Tibial artery (tissue), 4 donors: ENCODE data around the gene PEX10.

Experiments
- DNase-seq, 2 donors: peaks; one replicate each; pipeline ENCODE4 v3.0.0-alpha.2; 2019
- H3K27ac ChIP-seq, 2 donors: fragments of 200-600 bp; sonication (generic) in 1 of 2; 1 replicate in 1 of 2; 2 replicates in 1 of 2; pipeline ENCODE4 v1.5.1; 2018 to 2019; ENCODE audit warnings: mild to moderate bottlenecking in 1 of 2
- H3K27me3 ChIP-seq, 2 donors: fragments of 200-600 bp; sonication (generic) in 1 of 2; one replicate each; pipeline versions ENCODE4 v1.5.1 to v1.6.0; 2016 to 2019
- H3K36me3 ChIP-seq, 3 donors: fragments of 200-600 bp; sonication (generic) in 2 of 3; one replicate each; pipeline ENCODE4 v1.5.1; 2016 to 2019; ENCODE audit warnings: mild to moderate bottlenecking in 2 of 3
- H3K4me1 ChIP-seq, 4 donors: fragments of 200-600 bp; sonication (generic) in 2 of 4; 1 replicate in 3 of 4; 2 replicates in 1 of 4; pipeline ENCODE4 v1.5.1; 2016 to 2019
- H3K4me3 ChIP-seq, 2 donors: fragments of 200-600 bp; sonication (generic) in 1 of 2; 1 replicate in 1 of 2; 2 replicates in 1 of 2; pipeline ENCODE4 v1.5.1; 2018 to 2019; ENCODE audit warnings: mild to moderate bottlenecking in 2 of 2
- H3K9me3 ChIP-seq, 3 donors: fragments of 200-600 bp; sonication (generic) in 1 of 3; one replicate each; pipeline ENCODE4 v1.5.1; 2016 to 2019
- CTCF ChIP-seq, 2 experiments: fragments of 200-600 bp in 1 of 2; fragments of 450-650 bp in 1 of 2; IDR thresholded peaks; one replicate each; pipeline ENCODE4 v1.5.1; 2017 to 2019; ENCODE audit warnings: antibody characterized with exemption in 2 of 2, mild to moderate bottlenecking in 1 of 2, moderate library complexity in 1 of 2
- intact Hi-C: fragments of 100-400 bp; cut with DNase I; formaldehyde crosslinking; loops from one replicate; pipeline ENCODE4 v1.15.0; 2023; ENCODE audit warnings: low total_unique reads

PEX10 gene

GRCh38 chr1:2446394-2446793 lies 34.0 kb upstream of the PEX10 start:
- Histone ChIP-seq H3K4me1 (peaks cover 0 to 6% (median 3%) of the 10 kb centered on the region in 4 donors), H3K4me3 (no peak overlapping the region), H3K27ac (no peak overlapping the region), H3K36me3 (no peaks in the 10 kb centered on the region), H3K9me3 (no peaks in the 10 kb centered on the region), H3K27me3 (peaks cover 0 to 97% of the 10 kb centered on the region in 2 donors)
- no peak for TF ChIP-seq CTCF (IDR thresholded peaks at IDR 0.05)
- DNase-seq = no peak
- intact Hi-C loops = no loop called here

- intact Hi-C loops = no loop called here
- H3K4me1 ChIP-seq = peaks cover 0 to 6% (median 3%) of the 10 kb centered on the region in 4 donors
- no peak for TF ChIP-seq CTCF (IDR thresholded peaks at IDR 0.05)
- H3K4me3 ChIP-seq = no peak overlapping the region
- no peaks in the 10 kb centered on the region for H3K36me3 ChIP-seq
- DNase-seq = no peak
- no peaks in the 10 kb centered on the region for H3K9me3 ChIP-seq
- H3K27ac ChIP-seq = no peak overlapping the region
- peaks cover 0 to 97% of the 10 kb centered on the region in 2 donors for H3K27me3 ChIP-seq
These were observed 33.5 kb upstream of the PEX10 start for GRCh38 chr1:2445823-2446215.

- Histone ChIP-seq H3K9me3 (no peaks in the 10 kb centered on the region), H3K36me3 (no peaks in the 10 kb centered on the region), H3K4me3 (no peak overlapping the region), H3K27ac (no peak overlapping the region), H3K27me3 (peaks cover 0 to 97% of the 10 kb centered on the region in 2 donors), H3K4me1 (peaks cover 0 to 6% (median 3%) of the 10 kb centered on the region in 4 donors)
- intact Hi-C loops = no loop called here
- TF ChIP-seq CTCF (IDR thresholded peaks at IDR 0.05) = no peak
- no peak for DNase-seq
These were observed 32.9 kb upstream of the PEX10 start for GRCh38 chr1:2445162-2445822.

GRCh38 chr1:2444138-2444591 lies 31.8 kb upstream of the PEX10 start:
- intact Hi-C loops = no loop called here
- Histone ChIP-seq H3K4me3 (no peak overlapping the region), H3K4me1 (peaks cover 0 to 6% (median 3%) of the 10 kb centered on the region in 4 donors), H3K27me3 (peaks cover 0 to 96% of the 10 kb centered on the region in 2 donors), H3K36me3 (no peaks in the 10 kb centered on the region), H3K9me3 (no peaks in the 10 kb centered on the region), H3K27ac (no peak overlapping the region)
- DNase-seq = no peak
- TF ChIP-seq CTCF (IDR thresholded peaks at IDR 0.05) = no peak

GRCh38 chr1:2443277-2444137 lies 31.1 kb upstream of the PEX10 start:
- Histone ChIP-seq H3K9me3 (no peaks in the 10 kb centered on the region), H3K27me3 (peaks cover 0 to 96% of the 10 kb centered on the region in 2 donors), H3K36me3 (no peaks in the 10 kb centered on the region), H3K4me3 (no peak overlapping the region), H3K4me1 (peaks cover 0 to 6% (median 3%) of the 10 kb centered on the region in 4 donors), H3K27ac (no peak overlapping the region)
- no peak for TF ChIP-seq CTCF (IDR thresholded peaks at IDR 0.05)
- intact Hi-C loops = no loop called here
- DNase-seq = no peak
